ENCODE measurements around the gene GDPD1. TPM values are rescaled to one million over a fixed set of nuclear protein-coding genes. Genes with fewer than 3 reads are reported as not detected.

GDPD1 gene
- total RNA-seq, 1 donor from 2014 or later = 8.4 TPM

DNA sequence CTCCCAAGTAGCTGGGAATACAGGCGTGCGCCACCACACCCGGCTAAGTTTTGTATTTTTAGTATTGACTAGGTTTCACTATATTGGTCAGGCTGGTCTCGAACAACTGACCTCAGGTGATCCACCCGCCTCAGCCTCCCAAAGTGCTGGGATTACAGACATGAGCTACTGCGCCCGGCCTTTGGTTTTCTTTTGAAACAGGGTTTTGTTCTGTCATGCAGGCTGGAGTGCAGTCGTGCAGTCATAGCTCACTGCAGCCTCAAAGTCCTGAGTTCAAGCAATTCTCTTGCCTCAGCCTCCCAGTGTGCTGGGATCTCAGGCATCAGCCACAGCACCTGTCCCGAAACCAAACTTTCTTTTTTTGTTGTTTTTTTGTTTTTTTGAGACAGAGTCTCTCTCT is 39.7 kb upstream of the GDPD1 start:
- no peaks in the 10 kb centered on the region for H3K27me3 Mint-ChIP-seq
- H3K4me1 Mint-ChIP-seq (ENCODE audit: unreplicated experiment) = no peaks in the 10 kb centered on the region
- H3K4me3 Mint-ChIP-seq = no peak overlapping the region
- no peak for DNase-seq (ENCODE audit: extremely low spot score, unreplicated experiment)
- TF ChIP-seq CTCF (conservative IDR thresholded peaks at IDR 0.05) = no peak
- H3K36me3 Mint-ChIP-seq = peaks cover 5% of the 10 kb centered on the region
- no peaks in the 10 kb centered on the region for H3K9me3 Mint-ChIP-seq
- H3K27ac Mint-ChIP-seq = no peak overlapping the region

DNA sequence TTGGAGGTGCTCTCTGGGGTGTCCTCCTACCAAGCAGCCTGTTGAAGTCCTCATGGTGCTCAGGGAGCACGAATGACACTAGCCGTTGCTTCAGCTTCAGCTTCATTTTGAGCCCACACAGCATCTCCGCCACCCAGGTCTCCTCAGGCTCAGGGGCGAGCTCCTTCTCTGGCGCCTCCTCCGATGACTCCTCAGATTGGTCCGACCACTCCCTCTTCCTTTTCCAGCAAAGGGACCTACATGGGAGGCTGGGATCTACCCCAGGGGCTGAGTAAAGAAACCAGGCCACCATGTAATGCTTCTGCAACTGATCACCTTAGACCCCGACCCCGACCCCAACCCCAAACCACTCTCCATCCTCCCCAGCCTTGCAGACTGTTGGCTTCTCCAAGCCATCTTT is 38.8 kb upstream of the GDPD1 start:
- no peaks in the 10 kb centered on the region for H3K27me3 Mint-ChIP-seq
- H3K4me1 Mint-ChIP-seq (ENCODE audit: unreplicated experiment) = no peaks in the 10 kb centered on the region
- H3K4me3 Mint-ChIP-seq = no peak overlapping the region
- H3K36me3 Mint-ChIP-seq = peaks cover 8% of the 10 kb centered on the region
- no peak for DNase-seq (ENCODE audit: extremely low spot score, unreplicated experiment)
- no peaks in the 10 kb centered on the region for H3K9me3 Mint-ChIP-seq
- no peak overlapping the region for H3K27ac Mint-ChIP-seq
- TF ChIP-seq CTCF (conservative IDR thresholded peaks at IDR 0.05) = no peak

DNA sequence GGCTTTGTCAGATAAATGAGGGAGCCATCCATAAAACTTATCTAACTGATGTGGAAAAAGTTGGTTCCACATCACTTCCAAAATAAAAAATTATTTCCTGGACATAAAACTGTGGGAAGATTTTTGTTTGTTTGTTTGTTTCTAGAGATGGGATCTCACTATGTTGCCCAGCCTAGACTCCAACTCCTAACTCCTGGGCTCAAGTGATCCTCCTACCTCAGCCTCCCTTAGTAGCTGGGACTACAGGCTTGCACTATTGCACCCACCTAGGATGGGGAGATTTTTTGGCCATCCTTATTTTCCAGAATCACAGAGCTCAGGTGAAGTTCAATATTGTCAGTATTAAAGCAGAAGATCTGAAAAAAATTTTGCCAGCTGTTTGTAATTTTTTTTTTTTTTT is 34.3 kb upstream of the GDPD1 start:
- H3K27me3 Mint-ChIP-seq = no peaks in the 10 kb centered on the region
- H3K4me3 Mint-ChIP-seq = no peak overlapping the region
- DNase-seq (ENCODE audit: extremely low spot score, unreplicated experiment) = no peak
- TF ChIP-seq CTCF (conservative IDR thresholded peaks at IDR 0.05) = no peak
- H3K4me1 Mint-ChIP-seq (ENCODE audit: unreplicated experiment) = no peaks in the 10 kb centered on the region
- no peak overlapping the region for H3K27ac Mint-ChIP-seq
- H3K9me3 Mint-ChIP-seq = no peaks in the 10 kb centered on the region
- H3K36me3 Mint-ChIP-seq = peaks cover 12% of the 10 kb centered on the region

GRCh38 chr17:59186850-59187249 is 33.5 kb upstream of the GDPD1 start:
- Mint-ChIP-seq H3K4me3 (no peak overlapping the region), H3K27me3 (no peaks in the 10 kb centered on the region), H3K27ac (no peak overlapping the region), H3K4me1 (ENCODE audit: unreplicated experiment) (no peaks in the 10 kb centered on the region), H3K9me3 (no peaks in the 10 kb centered on the region), H3K36me3 (peaks cover 17% of the 10 kb centered on the region)
- DNase-seq (ENCODE audit: extremely low spot score, unreplicated experiment) = no peak
- no peak for TF ChIP-seq CTCF (conservative IDR thresholded peaks at IDR 0.05)

- no peak overlapping the region for H3K27ac Mint-ChIP-seq
- peaks cover 13% of the 10 kb centered on the region for H3K36me3 Mint-ChIP-seq
- no peaks in the 10 kb centered on the region for H3K9me3 Mint-ChIP-seq
- TF ChIP-seq CTCF (conservative IDR thresholded peaks at IDR 0.05) = no peak
- no peaks in the 10 kb centered on the region for H3K27me3 Mint-ChIP-seq
- no peaks in the 10 kb centered on the region for H3K4me1 Mint-ChIP-seq (ENCODE audit: unreplicated experiment)
- no peak overlapping the region for H3K4me3 Mint-ChIP-seq
- no peak for DNase-seq (ENCODE audit: extremely low spot score, unreplicated experiment)
These were observed 29.5 kb upstream of the GDPD1 start for GRCh38 chr17:59190806-59191205.

DNA sequence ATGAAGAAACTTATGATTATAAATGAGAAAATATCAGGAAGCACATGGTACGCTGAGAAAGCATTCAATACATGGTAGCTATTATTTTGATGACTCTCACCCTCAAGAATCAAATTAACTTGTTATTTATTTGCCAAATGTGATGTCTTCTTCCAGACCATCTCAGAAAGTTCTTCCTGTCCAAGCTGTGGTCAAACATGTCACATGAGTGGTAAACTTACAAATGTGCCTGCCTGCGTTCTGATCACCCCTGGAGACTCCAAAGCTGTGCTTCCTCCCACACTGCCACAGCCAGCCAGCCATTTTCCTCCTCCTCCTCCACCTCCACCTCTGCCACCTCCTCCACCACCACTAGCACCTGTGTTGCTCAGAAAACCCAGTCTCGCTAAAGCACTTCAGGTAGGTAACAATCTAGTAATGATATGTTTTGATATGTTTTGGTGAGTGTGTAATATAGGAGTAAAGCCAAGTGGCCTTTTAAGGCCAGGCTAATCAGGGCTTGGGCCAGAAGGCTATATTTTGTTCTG is 26.9 kb upstream of the GDPD1 start:
- DNase-seq (ENCODE audit: extremely low spot score, unreplicated experiment) = no peak
- Mint-ChIP-seq H3K27me3 (no peaks in the 10 kb centered on the region), H3K4me1 (ENCODE audit: unreplicated experiment) (no peaks in the 10 kb centered on the region), H3K9me3 (no peaks in the 10 kb centered on the region), H3K36me3 (peaks cover 7% of the 10 kb centered on the region), H3K4me3 (no peak overlapping the region), H3K27ac (no peak overlapping the region)
- no peak for TF ChIP-seq CTCF (conservative IDR thresholded peaks at IDR 0.05)

Data from type B pancreatic cell (in vitro differentiated cells).